Measurements from ENCODE around the gene MCAT.
A peak's percentile ranks its signal among the peaks of the same experiment; 100 is the strongest.

Gene MCAT

GRCh38 chr22:43172191-43172590, 29.0 kb upstream of the MCAT start:
- DNase-seq: no peak

DNA sequence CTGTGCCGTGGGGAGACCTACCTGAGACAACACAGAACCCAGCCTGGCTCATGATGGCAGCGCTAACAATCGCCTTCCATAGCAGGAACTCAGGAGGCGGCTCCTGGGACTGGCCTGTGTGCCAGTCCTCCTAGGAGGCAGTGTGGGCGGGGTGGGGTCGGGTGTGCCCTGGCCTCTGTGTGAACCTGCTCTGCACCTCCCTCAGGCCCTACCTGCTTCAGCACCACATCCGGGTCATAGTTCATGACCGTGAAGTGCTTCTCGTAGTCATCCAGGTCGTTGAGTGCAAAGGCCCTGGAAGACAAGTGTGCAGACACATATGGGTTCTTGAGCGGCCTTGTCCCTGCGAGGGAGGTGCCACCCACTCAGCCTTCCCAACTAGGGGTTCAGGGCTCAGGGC, 28.4 kb upstream of the MCAT start:
- DNase-seq: no peak

- no peak for DNase-seq
Observed at GRCh38 chr22:43171019-43171491, 27.9 kb upstream of the MCAT start.

DNA sequence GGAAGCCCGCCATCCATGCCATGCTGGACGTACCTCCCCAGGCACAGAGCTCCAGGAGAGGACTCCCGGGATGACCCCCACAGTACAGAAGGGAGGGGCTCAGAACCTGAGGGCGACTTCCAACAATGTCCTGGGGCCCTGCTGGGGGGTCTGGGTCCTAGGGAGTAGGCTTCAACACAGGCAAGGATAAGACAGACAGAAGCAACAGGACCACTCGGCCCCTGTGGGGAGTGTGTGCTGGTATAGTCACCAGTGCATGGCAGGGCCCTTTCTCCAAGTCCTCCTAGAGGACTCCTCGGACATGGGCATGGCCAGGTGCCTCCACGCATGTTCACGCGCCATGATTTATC, 26.9 kb upstream of the MCAT start:
- no peak for DNase-seq

- DNase-seq: no peak
Observed at GRCh38 chr22:43169310-43170130, 26.3 kb upstream of the MCAT start.

DNA sequence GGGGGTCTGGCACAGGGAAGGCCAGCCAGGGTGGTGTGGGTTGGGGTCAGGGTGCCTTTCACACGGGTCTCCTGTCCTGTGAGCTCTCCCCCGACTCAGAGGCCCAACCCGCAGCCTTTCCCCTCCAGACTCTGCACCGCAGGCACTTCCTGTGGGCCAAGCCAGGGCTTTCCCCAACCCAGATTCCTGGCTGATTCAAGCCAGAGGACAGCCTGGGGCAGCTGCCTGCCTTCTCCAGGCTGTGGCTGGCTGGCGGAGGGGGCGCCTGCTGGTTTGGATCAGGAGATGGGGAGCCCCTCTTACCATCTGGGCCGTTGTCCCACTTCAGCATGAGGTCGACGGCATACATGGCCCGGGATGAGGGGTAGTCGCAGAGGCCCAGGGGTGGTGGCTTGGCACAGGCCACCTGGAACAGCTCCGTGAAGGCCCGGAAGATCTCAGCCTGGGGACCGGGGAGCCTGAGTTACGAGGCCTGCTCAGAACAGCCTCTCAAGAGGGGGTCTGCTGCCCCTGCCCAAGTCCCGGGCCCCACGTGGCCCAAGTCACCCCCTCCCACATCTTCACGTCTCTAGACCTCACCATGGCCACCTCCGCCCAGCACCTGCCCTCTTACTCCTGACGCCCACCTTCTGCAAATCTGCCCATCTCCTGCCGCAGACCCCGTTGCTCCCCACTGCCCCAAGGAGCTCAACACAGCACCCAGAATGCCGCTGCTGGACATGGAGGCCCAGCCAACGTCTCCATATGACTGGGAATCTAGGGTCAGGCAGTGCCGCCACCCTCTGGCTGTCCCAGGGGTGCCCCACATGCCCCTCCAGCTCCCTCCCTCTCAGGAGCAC, 25.5 kb upstream of the MCAT start:
- DNase-seq: peak; percentile 74

DNA sequence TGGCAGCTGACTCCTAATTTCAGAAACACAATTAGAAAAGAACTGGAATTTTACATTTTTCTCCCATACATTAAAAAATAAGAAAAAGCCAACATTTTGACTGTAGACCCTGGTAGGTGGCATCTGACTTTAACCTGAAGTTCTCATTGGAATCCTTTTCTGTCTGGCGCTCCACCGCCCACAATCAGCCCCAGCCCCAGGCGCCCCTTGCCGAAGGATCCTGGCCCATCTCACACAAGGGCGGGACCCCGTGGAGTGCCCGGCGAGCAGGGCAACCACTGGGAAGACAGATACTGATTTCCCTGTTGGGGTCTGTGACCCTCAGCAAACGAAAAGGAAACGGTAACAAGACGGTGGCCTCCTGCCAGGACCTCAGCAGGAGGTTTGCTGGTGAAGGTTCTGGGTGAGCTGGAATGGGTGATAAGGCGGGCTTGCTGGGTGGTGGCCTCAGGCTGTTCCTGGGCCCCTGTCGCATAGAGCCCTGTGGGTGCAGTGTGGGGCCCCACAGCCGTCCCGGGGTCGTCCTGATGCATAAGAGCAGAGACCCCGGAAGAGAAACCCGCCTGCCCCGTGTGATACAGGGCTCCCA, 23.9 kb upstream of the MCAT start:
- DNase-seq: no peak

GRCh38 chr22:43166132-43166930, 23.1 kb upstream of the MCAT start:
- DNase-seq: no peak

DNA sequence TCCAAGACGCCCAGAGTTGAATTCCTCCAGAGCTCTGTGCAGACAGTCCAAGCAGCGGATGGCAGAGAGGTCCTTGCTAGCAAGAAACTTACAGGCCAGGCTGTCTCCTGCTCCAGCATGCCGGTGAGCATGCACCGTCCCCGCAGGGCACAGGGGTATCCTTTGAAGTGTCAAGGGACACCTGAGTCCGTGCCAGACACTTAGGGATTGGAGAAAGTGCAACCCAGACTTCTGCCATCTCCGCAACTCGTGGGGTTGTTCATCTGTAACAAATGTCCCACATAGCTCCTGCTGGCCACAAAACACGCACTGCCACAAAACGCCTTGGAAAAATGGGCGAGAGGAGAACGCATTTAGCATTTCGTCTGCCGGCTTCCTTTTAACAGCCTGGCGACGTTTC, 21.4 kb upstream of the MCAT start:
- DNase-seq: no peak

GRCh38 chr22:43163241-43163795, 20.1 kb upstream of the MCAT start:
- no peak for DNase-seq

DNA sequence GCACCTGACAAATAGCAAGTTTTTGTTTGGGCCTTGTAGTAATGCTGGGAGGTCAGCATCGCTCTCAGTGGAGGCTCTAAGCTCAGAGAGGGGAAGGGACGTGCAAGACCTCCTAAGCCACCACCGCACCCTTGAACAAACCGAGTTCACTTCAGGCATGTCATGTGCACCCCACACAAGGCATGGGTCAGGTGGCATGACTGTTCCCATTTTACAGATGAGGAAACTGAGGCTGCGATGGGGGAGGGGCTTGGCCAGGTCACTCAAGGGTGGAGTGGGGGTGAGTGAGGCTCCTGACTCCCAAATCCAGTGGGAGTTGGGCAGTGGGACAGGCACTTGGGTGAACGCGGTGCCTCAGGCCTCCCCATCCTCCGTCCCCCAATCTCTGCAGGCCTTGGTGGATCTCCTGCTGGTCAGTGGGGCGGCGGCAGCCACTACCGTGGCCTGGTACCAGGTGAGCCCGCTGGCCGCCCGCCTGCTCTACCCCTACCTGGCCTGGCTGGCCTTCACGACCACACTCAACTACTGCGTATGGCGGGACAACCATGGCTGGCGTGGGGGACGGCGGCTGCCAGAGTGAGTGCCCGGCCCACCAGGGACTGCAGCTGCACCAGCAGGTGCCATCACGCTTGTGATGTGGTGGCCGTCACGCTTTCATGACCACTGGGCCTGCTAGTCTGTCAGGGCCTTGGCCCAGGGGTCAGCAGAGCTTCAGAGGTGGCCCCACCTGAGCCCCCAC, 19.4 kb upstream of the MCAT start:
- no peak for DNase-seq

- DNase-seq: no peak
Observed at GRCh38 chr22:43160497-43161126, 17.4 kb upstream of the MCAT start.

GRCh38 chr22:43159484-43160178, 16.4 kb upstream of the MCAT start:
- peak; percentile 54 for DNase-seq

DNA sequence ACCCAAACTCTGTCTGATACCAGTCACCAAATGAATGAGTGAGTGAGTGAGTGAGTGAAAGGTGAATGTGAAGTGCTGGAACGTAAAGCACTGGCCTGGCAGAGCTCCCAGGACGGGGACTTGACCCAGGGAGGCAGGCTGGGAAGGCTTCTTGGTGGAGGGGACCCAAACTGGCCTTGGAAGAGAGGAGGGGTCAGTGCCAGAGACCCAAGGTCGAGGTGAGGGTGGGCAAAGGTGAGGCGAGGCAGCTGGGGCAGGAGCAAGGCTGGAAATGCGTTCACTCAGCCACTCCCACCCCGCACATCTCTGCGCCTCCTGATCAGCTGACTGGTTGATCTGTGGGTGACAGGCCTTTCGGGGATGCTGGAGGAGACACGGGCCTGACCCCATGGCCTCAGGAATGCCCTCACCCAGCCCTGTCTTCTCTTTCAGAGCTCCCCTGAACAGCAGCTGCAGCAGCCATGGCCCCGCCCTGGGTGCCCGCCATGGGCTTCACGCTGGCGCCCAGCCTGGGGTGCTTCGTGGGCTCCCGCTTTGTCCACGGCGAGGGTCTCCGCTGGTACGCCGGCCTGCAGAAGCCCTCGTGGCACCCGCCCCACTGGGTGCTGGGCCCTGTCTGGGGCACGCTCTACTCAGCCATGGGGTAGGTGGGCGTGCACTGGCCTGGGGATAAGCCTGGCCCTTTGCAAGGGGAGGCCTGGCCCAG, 15.7 kb upstream of the MCAT start:
- DNase-seq: no peak

- no peak for DNase-seq
Observed at GRCh38 chr22:43157874-43158546, 14.8 kb upstream of the MCAT start.

- DNase-seq: no peak
Observed at GRCh38 chr22:43156413-43156812, 13.2 kb upstream of the MCAT start.

DNA sequence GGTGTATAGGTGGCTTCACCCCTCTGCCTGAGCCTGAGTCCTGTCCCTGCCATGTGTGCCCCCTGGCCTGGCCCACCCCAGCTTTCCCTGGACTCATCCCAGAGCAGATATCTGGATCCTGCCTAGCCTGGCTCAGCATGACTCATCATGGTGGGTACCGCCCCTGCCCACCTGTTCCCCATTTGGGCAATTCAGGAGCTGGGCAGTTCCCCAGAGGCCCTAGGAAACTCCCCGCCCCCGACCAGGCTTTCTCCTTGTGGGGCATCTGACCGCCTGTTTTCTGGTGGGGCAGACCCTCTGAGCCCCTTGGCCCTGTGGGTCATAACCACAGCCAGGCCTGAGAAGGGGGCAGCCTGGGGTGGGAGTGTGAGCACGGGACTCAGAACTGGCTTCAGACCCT, 12.6 kb upstream of the MCAT start:
- no peak for DNase-seq

DNA sequence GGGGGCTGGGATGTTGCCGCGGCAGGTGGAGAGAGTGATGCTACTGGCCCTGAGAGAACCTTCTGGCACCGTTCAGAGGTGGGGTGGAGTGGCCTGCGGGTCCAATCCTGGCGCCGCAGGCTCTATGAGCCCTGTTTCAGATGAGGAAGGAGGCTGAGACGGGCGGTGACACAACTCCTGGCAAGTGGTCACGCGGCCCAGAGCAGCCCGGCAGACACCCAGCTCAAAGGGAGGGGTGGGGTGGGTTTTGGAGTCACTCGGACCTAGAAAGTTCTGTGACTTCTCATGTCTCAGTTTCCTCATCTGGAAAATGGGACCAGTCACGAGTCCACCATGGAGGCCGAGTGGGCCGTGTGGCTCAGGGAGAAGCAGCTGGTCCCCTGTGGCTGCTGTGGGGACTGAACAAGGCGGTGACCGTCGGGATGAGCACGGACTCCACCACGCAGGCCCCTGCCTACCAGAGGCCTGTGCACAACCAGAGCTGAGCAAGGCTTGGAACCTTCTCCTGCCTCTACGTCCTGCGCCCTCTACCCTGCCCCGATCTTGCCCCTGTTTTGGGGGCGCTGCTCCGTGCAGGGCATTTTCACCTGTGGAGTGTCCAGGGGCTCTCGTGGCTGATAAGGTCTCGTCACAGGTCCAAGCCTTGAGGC, 11.8 kb upstream of the MCAT start:
- DNase-seq: no peak

DNA sequence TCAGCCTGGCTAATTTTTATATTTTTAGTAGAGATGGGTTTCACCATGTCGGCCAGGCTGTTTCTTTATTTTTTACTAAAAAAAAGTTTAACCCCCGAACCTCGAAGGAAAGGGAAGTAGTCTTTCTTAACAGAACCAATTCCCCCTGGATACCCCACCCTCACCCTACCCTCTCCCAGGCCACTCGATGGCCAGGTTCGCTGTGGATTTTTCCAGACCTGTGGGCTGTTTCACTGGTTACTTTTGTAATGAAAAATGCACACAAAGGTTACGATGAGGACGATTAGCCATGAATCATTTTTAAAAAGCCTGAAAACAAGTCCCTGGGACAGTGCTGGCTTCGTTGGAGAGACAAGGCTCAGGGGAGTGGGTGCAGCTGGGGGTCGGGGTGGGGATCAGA, 10.7 kb upstream of the MCAT start:
- DNase-seq: no peak
